Loucy (cell line): ENCODE data around the gene VPS25.

ENCODE experiments used
- H2AFZ ChIP-seq: fragments of 200-600 bp; sonication (generic); 2 replicates; pipeline ENCODE4 v1.6.0; 2016; ENCODE audit warnings: antibody characterized with exemption, mild to moderate bottlenecking, low read length, moderate library complexity
- H3F3A ChIP-seq: fragments of 200-600 bp; 2 replicates; pipeline ENCODE4 v1.6.0; 2016; ENCODE audit warnings: antibody characterized with exemption, low read depth, mild to moderate bottlenecking
- H3K27me3 ChIP-seq: fragments of 200-600 bp; sonication (generic); 2 replicates; pipeline ENCODE4 v1.6.1; 2014; ENCODE audit warnings: low read length, mild to moderate bottlenecking; ENCODE audit not compliant: insufficient read depth, poor library complexity, severe bottlenecking
- H3K36me3 ChIP-seq: fragments of 200-600 bp; sonication (generic); 2 replicates; pipeline ENCODE4 v1.6.1; 2016; ENCODE audit warnings: low read length; ENCODE audit not compliant: insufficient read depth
- H3K4me1 ChIP-seq: fragments of 200-600 bp; sonication (generic); 2 replicates; pipeline ENCODE4 v1.5.1; 2014; ENCODE audit warnings: low read length, mild to moderate bottlenecking; ENCODE audit not compliant: insufficient read depth, poor library complexity, severe bottlenecking
- H3K4me2 ChIP-seq: fragments of 200-600 bp; sonication (generic); 2 replicates; pipeline ENCODE4 v1.6.0; 2014; ENCODE audit warnings: antibody characterized with exemption, low read length, low read depth, mild to moderate bottlenecking; ENCODE audit not compliant: poor library complexity, severe bottlenecking
- H3K4me3 ChIP-seq: fragments of 200-600 bp; sonication (generic); 2 replicates; pipeline ENCODE4 v1.5.1; 2014; ENCODE audit warnings: low read length, mild to moderate bottlenecking, mixed read lengths; ENCODE audit not compliant: poor library complexity, severe bottlenecking
- H3K79me2 ChIP-seq: fragments of 200-600 bp; sonication (generic); 2 replicates; pipeline ENCODE4 v1.6.1; 2014; ENCODE audit warnings: low read length; ENCODE audit not compliant: insufficient read depth
- H3K9ac ChIP-seq: fragments of 200-600 bp; sonication (generic); 2 replicates; pipeline ENCODE4 v1.6.0; 2014; ENCODE audit warnings: mild to moderate bottlenecking, low read depth, low read length, moderate library complexity; ENCODE audit not compliant: poor library complexity, severe bottlenecking
- H3K9me2 ChIP-seq: fragments of 200-600 bp; sonication (generic); replicated peaks from 2 replicates; pipeline ENCODE4 v1.6.1; 2016; ENCODE audit warnings: low read depth, low read length, mixed read lengths
- H3K9me3 ChIP-seq: fragments of 200-600 bp; sonication (generic); 2 replicates; pipeline ENCODE4 v1.6.1; 2014; ENCODE audit warnings: mild to moderate bottlenecking, antibody characterized with exemption, low read length, low read depth; ENCODE audit not compliant: insufficient read depth
- H4K20me1 ChIP-seq: fragments of 200-600 bp; sonication (generic); 2 replicates; pipeline ENCODE4 v1.6.0; 2014; ENCODE audit warnings: antibody characterized with exemption, low read length, mild to moderate bottlenecking; ENCODE audit not compliant: insufficient read depth, poor library complexity, severe bottlenecking
- CTCF ChIP-seq: fragments of 200-600 bp; sonication (generic); conservative IDR thresholded peaks from 2 replicates; pipeline ENCODE4 v1.5.1; 2014; ENCODE audit warnings: mild to moderate bottlenecking, antibody characterized with exemption, low read length
- EZH2phosphoT487 ChIP-seq: fragments of 200-600 bp; IDR thresholded peaks from 2 replicates; pipeline ENCODE4 v1.6.1; 2018; ENCODE audit warnings: antibody characterized with exemption, mild to moderate bottlenecking, moderate library complexity, borderline replicate concordance

VPS25 gene

GRCh38 chr17:42780851-42781638 lies 7.8 kb downstream of the VPS25 start:
- Histone ChIP-seq H3K27me3 (no peaks in the 10 kb centered on the region), H2AFZ (no peak overlapping the region), H3K9ac (no peak overlapping the region), H3K79me2 (no peaks in the 10 kb centered on the region), H3K9me3 (no peaks in the 10 kb centered on the region), H4K20me1 (no peaks in the 10 kb centered on the region), H3K4me1 (no peaks in the 10 kb centered on the region), H3K4me2 (no peak overlapping the region), H3K36me3 (peaks cover 17% of the 10 kb centered on the region; the same call in 1 of the 2 replicates), H3F3A (no peaks in the 10 kb centered on the region), H3K4me3 (no peak overlapping the region), H3K9me2 (no peaks in the 10 kb centered on the region)
- no peak for TF ChIP-seq EZH2phosphoT487
- TF ChIP-seq CTCF: no peak

GRCh38 chr17:42781639-42782165 lies 8.5 kb downstream of the VPS25 start:
- Histone ChIP-seq H2AFZ (no peak overlapping the region), H3K9me3 (no peaks in the 10 kb centered on the region), H3K79me2 (no peaks in the 10 kb centered on the region), H3K9ac (no peak overlapping the region), H3K4me1 (no peaks in the 10 kb centered on the region), H3K27me3 (no peaks in the 10 kb centered on the region), H3F3A (no peaks in the 10 kb centered on the region), H3K4me2 (no peak overlapping the region), H3K9me2 (no peaks in the 10 kb centered on the region), H4K20me1 (no peaks in the 10 kb centered on the region), H3K4me3 (no peak overlapping the region), H3K36me3 (peaks cover 17% of the 10 kb centered on the region; the same call in 1 of the 2 replicates)
- TF ChIP-seq EZH2phosphoT487: no peak
- TF ChIP-seq CTCF: no peak

GRCh38 chr17:42782166-42783061 lies 9.2 kb downstream of the VPS25 start:
- Histone ChIP-seq H3K36me3 (peaks cover 17% of the 10 kb centered on the region; the same call in 1 of the 2 replicates), H3K4me3 (no peak overlapping the region), H3K79me2 (no peaks in the 10 kb centered on the region), H3K9ac (no peak overlapping the region), H3K4me2 (no peak overlapping the region), H4K20me1 (no peaks in the 10 kb centered on the region), H3K9me2 (no peaks in the 10 kb centered on the region), H3K9me3 (no peaks in the 10 kb centered on the region), H3K4me1 (no peaks in the 10 kb centered on the region), H3K27me3 (no peaks in the 10 kb centered on the region), H3F3A (no peaks in the 10 kb centered on the region), H2AFZ (no peak overlapping the region)
- TF ChIP-seq EZH2phosphoT487 (no peak), CTCF (no peak)
